Lower leg skin (tissue), 4 donors: ENCODE data around the gene NPLOC4. TPM values are rescaled to one million over a fixed set of nuclear protein-coding genes. Genes with fewer than 3 reads are reported as not detected.
A peak's percentile ranks its signal among the peaks of the same experiment; 100 is the strongest.

Experiments used
- DNase-seq, 2 donors: peaks; one replicate each; pipeline ENCODE4 v3.0.0-alpha.2; 2019; ENCODE audit warnings: low spot score in 2 of 2
- H3K4me3 ChIP-seq: fragments of 200-600 bp; sonication (generic); 2 replicates; pipeline ENCODE4 v1.5.1; 2017; ENCODE audit warnings: mild to moderate bottlenecking, low read depth; ENCODE audit not compliant: poor library complexity, severe bottlenecking
- POLR2A ChIP-seq, 2 donors: fragments of 450-650 bp; IDR thresholded peaks; one replicate each; pipeline ENCODE4 v1.6.1; 2016 to 2017; ENCODE audit warnings: antibody characterized with exemption in 2 of 2, mild to moderate bottlenecking in 1 of 2, moderate library complexity in 1 of 2
- WGBS, 2 donors: methylation state at CpG; one replicate each; pipeline ENCODE4 v1.1.5; 2018; 5-methylcytosine and 5-hydroxymethylcytosine counted together
- intact Hi-C: fragments of 100-400 bp; cut with DNase I; formaldehyde crosslinking; loops from one replicate; pipeline ENCODE4 v1.15.0; 2023; ENCODE audit warnings: low total_unique reads
- total RNA-seq, 4 donors: library from RNA; depleted of rRNA; stranded (reverse); fragments of >200 nt; gene quantifications; one replicate each; pipeline ENCODE4 v1.1.0, GENCODE V29; 2016
- TF ChIP-seq, protein P1 (sequence below), 3 donors: fragments of 450-650 bp; IDR thresholded peaks; one replicate each; pipeline ENCODE4 v1.5.1; 2016; ENCODE audit warnings: antibody characterized with exemption in 3 of 3, mild to moderate bottlenecking in 3 of 3, moderate library complexity in 2 of 3

The NPLOC4 gene
- total RNA-seq, 4 donors from 2014 or later: 49.3 to 78.7 (median 67.8) TPM

- no peak overlapping the region for H3K4me3 ChIP-seq
- DNase-seq: no peak
- TF ChIP-seq, protein P1, sequence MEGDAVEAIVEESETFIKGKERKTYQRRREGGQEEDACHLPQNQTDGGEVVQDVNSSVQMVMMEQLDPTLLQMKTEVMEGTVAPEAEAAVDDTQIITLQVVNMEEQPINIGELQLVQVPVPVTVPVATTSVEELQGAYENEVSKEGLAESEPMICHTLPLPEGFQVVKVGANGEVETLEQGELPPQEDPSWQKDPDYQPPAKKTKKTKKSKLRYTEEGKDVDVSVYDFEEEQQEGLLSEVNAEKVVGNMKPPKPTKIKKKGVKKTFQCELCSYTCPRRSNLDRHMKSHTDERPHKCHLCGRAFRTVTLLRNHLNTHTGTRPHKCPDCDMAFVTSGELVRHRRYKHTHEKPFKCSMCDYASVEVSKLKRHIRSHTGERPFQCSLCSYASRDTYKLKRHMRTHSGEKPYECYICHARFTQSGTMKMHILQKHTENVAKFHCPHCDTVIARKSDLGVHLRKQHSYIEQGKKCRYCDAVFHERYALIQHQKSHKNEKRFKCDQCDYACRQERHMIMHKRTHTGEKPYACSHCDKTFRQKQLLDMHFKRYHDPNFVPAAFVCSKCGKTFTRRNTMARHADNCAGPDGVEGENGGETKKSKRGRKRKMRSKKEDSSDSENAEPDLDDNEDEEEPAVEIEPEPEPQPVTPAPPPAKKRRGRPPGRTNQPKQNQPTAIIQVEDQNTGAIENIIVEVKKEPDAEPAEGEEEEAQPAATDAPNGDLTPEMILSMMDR (IDR thresholded peaks at IDR 0.05): no peak
- no peak for TF ChIP-seq POLR2A (IDR thresholded peaks at IDR 0.05)
- intact Hi-C loops: no loop called here
- WGBS, 2 donors: 87 to 90% methylated on average over 11 of the region's 11 CpGs
Observed at GRCh38 chr17:81570964-81571363, 65.9 kb downstream of the NPLOC4 start.

DNA sequence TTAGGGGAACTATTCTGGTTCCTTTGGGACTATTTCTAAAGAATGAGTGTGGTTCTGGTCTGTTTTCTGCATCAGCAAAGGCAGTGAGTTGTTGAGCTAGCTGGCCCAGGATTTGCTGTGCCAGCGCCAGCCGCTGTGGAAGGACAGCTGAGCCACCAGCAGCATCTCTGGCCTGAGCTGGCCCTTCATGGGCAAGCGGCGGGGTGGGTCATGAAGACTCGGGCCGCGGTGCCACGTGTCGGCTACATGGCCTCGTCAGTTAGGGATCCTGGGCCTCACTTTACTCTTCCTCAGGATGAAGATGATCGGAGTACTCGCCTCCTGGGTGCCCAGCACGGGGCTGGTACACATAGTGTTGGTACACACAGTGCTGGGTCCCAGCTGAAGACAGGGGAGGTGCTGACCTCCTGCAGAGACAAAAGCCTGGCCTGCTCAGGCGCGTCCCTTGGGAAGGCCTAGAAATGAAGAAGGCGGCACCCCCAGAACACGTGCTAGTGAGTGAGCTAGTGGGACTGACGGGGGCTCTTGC is 66.9 kb downstream of the NPLOC4 start:
- no peak for DNase-seq
- TF ChIP-seq, protein P1 (IDR thresholded peaks at IDR 0.05): no peak
- TF ChIP-seq POLR2A (IDR thresholded peaks at IDR 0.05): no peak
- 97 to 99% methylated on average over 5 to 18 of the region's 18 CpGs for WGBS, 2 donors
- intact Hi-C loops: no loop called here
- H3K4me3 ChIP-seq: no peak overlapping the region

GRCh38 chr17:81568416-81568815 is 68.5 kb downstream of the NPLOC4 start:
- DNase-seq: no peak
- TF ChIP-seq POLR2A (IDR thresholded peaks at IDR 0.05): no peak
- TF ChIP-seq, protein P1 (IDR thresholded peaks at IDR 0.05): no peak
- WGBS, 2 donors: 86 to 92% methylated on average over 10 of the region's 10 CpGs

DNA sequence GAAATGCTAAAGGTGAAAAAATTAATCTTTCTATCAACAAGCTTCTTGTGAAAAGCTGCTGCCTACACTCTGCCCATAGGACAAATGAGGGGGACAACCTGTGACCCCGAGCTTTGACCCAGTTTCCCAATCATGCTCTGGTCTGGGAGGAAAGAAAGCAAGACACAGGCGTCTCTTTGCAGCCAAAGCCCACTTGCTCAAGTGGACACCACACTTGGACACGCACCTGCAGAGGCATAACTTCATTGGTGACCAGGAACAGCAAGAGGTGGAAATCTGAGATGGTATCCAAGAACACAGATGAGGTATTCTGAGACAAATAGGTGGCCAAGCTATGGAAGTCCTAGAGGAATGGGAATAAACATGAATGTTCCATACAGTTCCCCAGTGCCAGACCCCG is 69.7 kb downstream of the NPLOC4 start:
- no peak for DNase-seq
- TF ChIP-seq, protein P1 (IDR thresholded peaks at IDR 0.05): no peak
- TF ChIP-seq POLR2A (IDR thresholded peaks at IDR 0.05): no peak
- intact Hi-C loops: no loop called here
- WGBS, 2 donors: 53% methylated on average over 4 of the region's 4 CpGs
- H3K4me3 ChIP-seq: no peak overlapping the region

More at GRCh38 chr17:81568416-81568815, 68.5 kb downstream of the NPLOC4 start:
- H3K4me3 ChIP-seq: no peak overlapping the region
- intact Hi-C loops: no loop called here

GRCh38 chr17:81566461-81567126 is 70.3 kb downstream of the NPLOC4 start:
- H3K4me3 ChIP-seq: no peak overlapping the region
- TF ChIP-seq, protein P1 (IDR thresholded peaks at IDR 0.05): no peak
- TF ChIP-seq POLR2A (IDR thresholded peaks at IDR 0.05): no peak
- peak in 1 of 2 donors; percentile 56 for DNase-seq
- intact Hi-C loops: no loop called here
- WGBS, 2 donors: 4 to 6% methylated on average over 8 of the region's 8 CpGs
